HG02885 (cell line): Measurements from ENCODE around the gene MAB21L3.

Experiments
- ATAC-seq: cut with Tn5 transposase; IDR thresholded peaks from one replicate; pipeline ENCODE4 v1.9.1; 2021; ENCODE audit warnings: mild to moderate bottlenecking; ENCODE audit not compliant: unreplicated experiment, poor library complexity

The MAB21L3 gene

GRCh38 chr1:116110567-116111523, at the start of gene MAB21L3:
MAB21L3 (plus strand) TSS chr1:116111399; CDS start chr1:116112616, 1,217 bp downstream.
- ATAC-seq: peak; percentile 80

- no peak for ATAC-seq
These were observed 49.0 kb upstream of the MAB21L3 start for GRCh38 chr1:116062201-116062600.

DNA sequence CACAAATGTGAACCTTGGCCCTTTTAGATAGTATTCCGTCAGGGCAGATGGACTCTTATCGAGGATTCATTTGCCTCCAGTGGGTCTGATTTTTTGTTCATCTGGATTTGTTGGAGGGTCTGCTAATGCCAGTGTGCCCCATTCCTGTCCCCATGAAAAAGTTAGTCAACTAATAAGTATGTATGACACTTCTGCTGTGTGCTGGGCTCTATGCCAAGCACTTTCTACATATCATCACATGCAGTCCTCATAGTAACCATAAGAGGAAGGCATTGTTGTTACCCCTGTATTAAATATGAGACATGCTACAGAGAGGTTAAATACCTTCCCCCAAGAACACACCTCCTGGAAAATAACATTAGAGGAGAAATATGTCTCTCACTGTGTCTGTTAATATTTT, 46.6 kb upstream of the MAB21L3 start:
- ATAC-seq: no peak

- ATAC-seq: no peak
These were observed 44.2 kb upstream of the MAB21L3 start for GRCh38 chr1:116066868-116067565.

- no peak for ATAC-seq
These were observed 43.7 kb upstream of the MAB21L3 start for GRCh38 chr1:116067566-116067890.

GRCh38 chr1:116075575-116075974, 35.6 kb upstream of the MAB21L3 start:
- ATAC-seq: no peak

- no peak for ATAC-seq
These were observed 35.2 kb upstream of the MAB21L3 start for GRCh38 chr1:116075990-116076389.

GRCh38 chr1:116076831-116077230, 34.4 kb upstream of the MAB21L3 start:
- no peak for ATAC-seq

GRCh38 chr1:116078699-116079223, 32.4 kb upstream of the MAB21L3 start:
- no peak for ATAC-seq

DNA sequence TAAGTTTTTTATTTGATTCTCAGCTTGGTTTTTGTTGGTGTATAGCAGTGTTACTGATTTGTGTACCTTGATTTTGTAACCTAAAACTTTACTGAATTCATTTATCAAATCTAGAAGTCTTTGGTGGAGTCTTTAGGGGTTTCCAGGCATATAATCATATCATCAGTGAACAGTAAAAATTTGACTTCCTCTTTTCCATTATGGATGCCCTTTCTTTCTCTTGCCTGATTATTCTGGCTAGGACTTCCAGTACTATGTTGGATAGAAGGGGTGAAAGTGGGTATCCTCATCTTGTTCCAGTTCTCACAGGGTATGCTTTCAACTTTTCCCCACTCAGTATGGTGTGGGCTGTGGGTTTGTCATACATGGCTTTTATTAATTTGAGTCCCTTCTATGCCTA, 23.6 kb upstream of the MAB21L3 start:
- no peak for ATAC-seq

- ATAC-seq: no peak
These were observed 21.3 kb upstream of the MAB21L3 start for GRCh38 chr1:116089870-116090269.

DNA sequence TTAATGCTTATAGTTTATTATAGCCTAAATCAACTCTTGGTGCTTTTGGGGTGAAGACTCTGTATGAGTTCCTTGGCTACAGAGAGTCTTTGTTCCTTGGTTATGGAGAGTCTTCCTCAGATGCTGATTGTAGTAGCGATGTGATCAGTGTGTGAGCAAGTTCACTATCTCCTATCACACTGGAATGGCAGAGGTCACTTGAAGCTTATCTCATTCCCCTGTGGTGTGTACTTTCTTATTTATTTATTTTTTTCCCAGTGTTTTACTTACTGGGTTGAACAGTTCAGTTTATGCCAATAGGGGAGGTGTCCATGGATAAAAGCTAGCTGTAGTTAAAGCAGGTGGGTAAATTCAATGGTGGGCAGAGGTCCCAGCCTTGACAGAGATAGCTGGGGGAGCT, 20.1 kb upstream of the MAB21L3 start:
- no peak for ATAC-seq

- no peak for ATAC-seq
These were observed 18.3 kb upstream of the MAB21L3 start for GRCh38 chr1:116092752-116093489.

GRCh38 chr1:116095027-116095426, 16.2 kb upstream of the MAB21L3 start:
- ATAC-seq: no peak

GRCh38 chr1:116096013-116096618, 15.1 kb upstream of the MAB21L3 start:
- no peak for ATAC-seq

GRCh38 chr1:116097626-116098025, 13.6 kb upstream of the MAB21L3 start:
- ATAC-seq: no peak

GRCh38 chr1:116099379-116099778, 11.8 kb upstream of the MAB21L3 start:
- ATAC-seq: no peak

DNA sequence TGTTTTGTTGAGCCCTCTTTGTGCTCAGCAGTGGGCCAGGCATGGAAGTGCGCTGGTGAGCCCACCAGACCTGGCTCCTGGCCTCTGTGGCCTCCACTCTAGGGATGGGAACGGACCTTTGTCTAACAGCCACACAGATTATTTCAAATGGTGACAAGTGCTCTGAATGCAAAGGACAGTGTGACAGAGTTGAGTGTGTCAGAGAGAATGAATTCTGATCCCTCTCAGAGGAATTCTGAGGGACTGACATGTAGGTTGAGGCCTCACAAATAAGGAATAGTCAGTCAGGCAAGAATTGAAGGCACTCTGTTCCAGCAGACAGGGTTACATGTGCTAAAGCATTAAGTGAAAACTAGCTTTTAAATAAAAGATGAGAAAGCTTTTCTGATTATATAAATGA, 11.3 kb upstream of the MAB21L3 start:
- no peak for ATAC-seq

GRCh38 chr1:116104667-116105066, 6.5 kb upstream of the MAB21L3 start:
- peak; percentile 58 for ATAC-seq

DNA sequence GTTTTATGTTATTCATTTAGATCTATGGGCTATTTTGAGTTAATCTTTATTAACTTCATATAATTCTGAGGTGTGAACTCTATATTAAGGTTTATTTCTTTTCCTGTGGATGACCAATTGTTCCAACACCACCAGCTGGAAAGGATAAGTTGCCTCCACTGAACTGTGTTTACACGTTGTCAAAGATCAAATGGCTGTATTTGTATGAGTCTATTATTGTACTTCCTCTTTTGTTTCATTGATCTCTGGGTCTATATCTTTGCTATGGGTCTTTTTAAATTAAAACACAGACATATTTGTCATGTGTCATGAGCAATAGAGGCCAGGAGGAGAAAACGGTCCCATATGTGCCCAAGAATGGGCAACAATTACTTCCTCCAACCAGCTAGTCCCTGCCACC, 5.2 kb upstream of the MAB21L3 start:
- ATAC-seq: peak; percentile 39
